Mucosa of rectum (tissue), 2 donors: ENCODE results near the gene HLCS.

Experiments
- H3K27ac ChIP-seq, 2 donors: one replicate each; pipeline ENCODE4 v1.7.0; 2013; ENCODE audit warnings: inconsistent platforms in 2 of 2, low read depth in 2 of 2, low read length in 2 of 2
- H3K27me3 ChIP-seq, 2 donors: one replicate each; pipeline ENCODE4 v1.7.0; 2013; ENCODE audit warnings: low read length in 2 of 2; ENCODE audit not compliant: control insufficient read depth in 2 of 2, insufficient read depth in 2 of 2
- H3K36me3 ChIP-seq, 2 donors: one replicate each; pipeline ENCODE4 v1.7.0; 2013; ENCODE audit warnings: low read length in 2 of 2; ENCODE audit not compliant: control insufficient read depth in 2 of 2, insufficient read depth in 2 of 2
- H3K4me1 ChIP-seq, 2 donors: one replicate each; pipeline ENCODE4 v1.7.0; 2013; ENCODE audit warnings: low read length in 2 of 2, mild to moderate bottlenecking in 1 of 2; ENCODE audit not compliant: control insufficient read depth in 2 of 2, insufficient read depth in 2 of 2
- H3K4me3 ChIP-seq, 2 donors: one replicate each; pipeline ENCODE4 v1.7.0; 2013; ENCODE audit warnings: low read length in 2 of 2
- H3K9ac ChIP-seq, 2 donors: one replicate each; pipeline ENCODE4 v1.7.0; 2013; ENCODE audit warnings: low read length in 2 of 2, low read depth in 1 of 2, mild to moderate bottlenecking in 1 of 2
- H3K9me3 ChIP-seq, 2 donors: one replicate each; pipeline ENCODE4 v1.7.0; 2013; ENCODE audit warnings: low read length in 2 of 2; ENCODE audit not compliant: control insufficient read depth in 2 of 2
- donor health status: healthy.
- donor health status: Normal muscosa, but diverticular disease.

The HLCS gene

GRCh38 chr21:36882776-36883175, 83.7 kb downstream of the HLCS start:
- peaks cover 0 to 4% of the 10 kb centered on the region in 2 donors for H3K36me3 ChIP-seq
- no peak overlapping the region for H3K4me3 ChIP-seq

GRCh38 chr21:36881228-36881627, 85.2 kb downstream of the HLCS start:
- Histone ChIP-seq H3K9ac (no peak overlapping the region), H3K4me1 (no peaks in the 10 kb centered on the region)

More at GRCh38 chr21:36882776-36883175, 83.7 kb downstream of the HLCS start:
- Histone ChIP-seq H3K27ac (no peak overlapping the region), H3K4me1 (no peaks in the 10 kb centered on the region), H3K9ac (no peak overlapping the region), H3K27me3 (no peaks in the 10 kb centered on the region), H3K9me3 (peaks cover 0 to 3% of the 10 kb centered on the region in 2 donors)

DNA sequence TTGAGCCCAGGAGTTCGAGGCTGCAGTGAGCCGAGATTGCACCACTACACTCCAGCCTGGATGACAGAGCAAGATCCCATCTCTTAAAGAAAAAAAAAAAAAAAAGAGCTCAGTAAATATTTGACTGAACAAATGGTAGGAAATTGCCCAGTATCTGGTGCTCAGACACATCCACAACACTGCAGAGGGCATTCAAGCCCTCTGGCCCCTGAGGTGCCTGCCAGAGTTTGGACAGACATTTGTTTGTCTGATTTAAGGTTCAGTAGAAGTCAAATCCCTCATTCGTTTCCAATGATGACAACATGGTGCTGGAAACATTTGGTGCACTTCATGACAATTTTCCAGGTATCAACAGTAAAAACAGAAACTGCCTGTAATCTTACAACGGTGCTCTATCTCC, 86.6 kb downstream of the HLCS start:
- H3K9me3 ChIP-seq: peaks cover 0 to 3% of the 10 kb centered on the region in 2 donors
- no peaks in the 10 kb centered on the region for H3K36me3 ChIP-seq

More at GRCh38 chr21:36881228-36881627, 85.2 kb downstream of the HLCS start:
- Histone ChIP-seq H3K27ac (no peak overlapping the region), H3K36me3 (peaks cover 0 to 2% of the 10 kb centered on the region in 2 donors), H3K9me3 (peaks cover 0 to 3% of the 10 kb centered on the region in 2 donors), H3K27me3 (no peaks in the 10 kb centered on the region), H3K4me3 (no peak overlapping the region)

DNA sequence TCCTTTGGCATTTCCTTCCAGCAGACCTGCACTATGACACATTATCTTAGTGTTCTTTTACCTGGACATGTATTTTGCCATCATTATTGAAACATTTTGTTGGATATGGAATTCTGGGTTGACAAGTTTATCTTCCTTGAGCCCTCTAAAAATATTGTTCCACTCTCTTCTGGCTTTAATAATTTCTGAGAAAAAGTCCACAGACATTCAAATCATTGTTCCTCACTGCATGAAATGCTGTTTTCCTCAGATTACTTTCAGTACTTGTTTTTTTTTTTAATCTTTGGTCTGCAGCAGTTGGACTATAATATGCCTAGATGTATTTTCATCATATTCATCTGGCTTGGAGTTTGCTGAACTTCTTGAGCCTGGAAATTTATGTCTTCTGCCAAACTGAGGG, 88.7 kb downstream of the HLCS start:
- Histone ChIP-seq H3K9ac (no peak overlapping the region), H3K9me3 (no peaks in the 10 kb centered on the region), H3K4me1 (no peaks in the 10 kb centered on the region), H3K27me3 (no peaks in the 10 kb centered on the region), H3K27ac (no peak overlapping the region), H3K4me3 (no peak overlapping the region), H3K36me3 (no peaks in the 10 kb centered on the region)

More for the DNA sequence above, 86.6 kb downstream of the HLCS start:
- H3K9ac ChIP-seq: no peak overlapping the region
- H3K27ac ChIP-seq: no peak overlapping the region
- H3K4me3 ChIP-seq: no peak overlapping the region
- H3K4me1 ChIP-seq: no peaks in the 10 kb centered on the region
- H3K27me3 ChIP-seq: no peaks in the 10 kb centered on the region

DNA sequence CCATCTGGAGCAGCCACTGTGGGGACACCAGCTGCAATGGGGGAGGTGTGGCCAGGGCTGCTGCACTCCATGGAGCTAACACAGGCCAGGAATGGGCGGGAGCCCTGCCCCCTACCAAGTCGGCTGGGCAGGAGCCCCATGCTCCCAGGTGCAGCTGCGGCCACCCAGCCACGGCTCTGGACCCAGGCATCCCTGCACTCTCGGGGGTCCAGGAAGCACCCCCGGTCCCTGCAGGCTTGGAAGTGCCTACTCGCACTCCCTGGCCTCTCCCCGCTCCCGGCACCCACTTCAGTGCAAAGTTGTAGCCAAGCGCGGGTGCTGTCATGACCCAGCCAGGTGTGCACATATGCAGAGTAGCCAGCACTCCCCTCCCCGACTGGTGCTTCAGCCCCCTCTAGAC, 91.8 kb downstream of the HLCS start:
- Histone ChIP-seq H3K36me3 (no peaks in the 10 kb centered on the region), H3K27ac (no peak overlapping the region), H3K9me3 (no peaks in the 10 kb centered on the region), H3K4me1 (no peaks in the 10 kb centered on the region), H3K27me3 (no peaks in the 10 kb centered on the region), H3K4me3 (no peak overlapping the region), H3K9ac (no peak overlapping the region)

- Histone ChIP-seq H3K9me3 (no peaks in the 10 kb centered on the region), H3K27ac (no peak overlapping the region), H3K4me1 (no peaks in the 10 kb centered on the region), H3K36me3 (no peaks in the 10 kb centered on the region), H3K27me3 (no peaks in the 10 kb centered on the region), H3K4me3 (no peak overlapping the region), H3K9ac (no peak overlapping the region)
Measured at GRCh38 chr21:36873513-36873912, 93.0 kb downstream of the HLCS start.

GRCh38 chr21:36867291-36867905, 99.1 kb downstream of the HLCS start:
- Histone ChIP-seq H3K4me3 (no peak overlapping the region), H3K27me3 (no peaks in the 10 kb centered on the region), H3K9me3 (no peaks in the 10 kb centered on the region), H3K9ac (no peak overlapping the region), H3K4me1 (no peaks in the 10 kb centered on the region), H3K36me3 (no peaks in the 10 kb centered on the region), H3K27ac (no peak overlapping the region)

DNA sequence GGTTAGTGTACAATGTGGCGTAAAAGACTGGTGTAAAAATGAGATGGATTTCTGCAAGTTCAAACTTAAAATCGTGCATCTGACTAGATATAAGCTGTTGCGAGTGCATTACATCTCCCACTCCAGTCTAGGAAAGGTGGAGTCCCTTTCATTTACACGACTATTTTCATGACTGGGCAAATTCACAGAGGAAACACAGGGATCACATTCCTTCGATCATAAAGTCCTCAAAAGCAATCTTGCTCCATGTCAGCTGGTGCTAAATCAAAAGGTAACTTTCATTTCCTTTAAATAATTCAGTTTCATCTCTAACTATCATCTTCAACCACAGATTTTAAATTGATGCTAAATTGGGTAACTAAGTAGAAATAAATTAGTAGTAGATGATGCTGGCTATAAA, 100.0 kb downstream of the HLCS start:
- Histone ChIP-seq H3K4me3 (no peak overlapping the region), H3K9me3 (no peaks in the 10 kb centered on the region), H3K4me1 (no peaks in the 10 kb centered on the region), H3K36me3 (no peaks in the 10 kb centered on the region), H3K9ac (no peak overlapping the region), H3K27me3 (no peaks in the 10 kb centered on the region), H3K27ac (no peak overlapping the region)

- Histone ChIP-seq H3K9ac (no peak overlapping the region), H3K27me3 (no peaks in the 10 kb centered on the region), H3K27ac (no peak overlapping the region), H3K9me3 (no peaks in the 10 kb centered on the region), H3K4me1 (peaks cover 0 to 1% of the 10 kb centered on the region in 2 donors), H3K4me3 (no peak overlapping the region), H3K36me3 (no peaks in the 10 kb centered on the region)
Measured at GRCh38 chr21:36864974-36865373, 101.5 kb downstream of the HLCS start.

- Histone ChIP-seq H3K27ac (no peak overlapping the region), H3K9me3 (no peaks in the 10 kb centered on the region), H3K4me1 (peaks cover 3 to 4% of the 10 kb centered on the region in 2 donors), H3K36me3 (no peaks in the 10 kb centered on the region), H3K27me3 (no peaks in the 10 kb centered on the region), H3K9ac (no peak overlapping the region), H3K4me3 (no peak overlapping the region)
Measured at GRCh38 chr21:36863260-36863659, 103.2 kb downstream of the HLCS start.
